CD4-positive, alpha-beta T cell (primary cell): ENCODE data around the gene APOD. TPM values are rescaled to one million over a fixed set of nuclear protein-coding genes. Genes with fewer than 3 reads are reported as not detected.

Source experiments
- ATAC-seq: fragments of 200-7000 bp; cut with Tn5 transposase; one replicate; pipeline ENCODE4 v1.10.0; 2022; ENCODE audit warnings: mild to moderate bottlenecking; ENCODE audit not compliant: poor library complexity
- CTCF ChIA-PET: fragments of 350-600 bp; sonication (Branson Sonifier 250); formaldehyde crosslinking; loops from one replicate; lab custom pipeline; 2021; ENCODE audit warnings: antibody characterized with exemption, inconsistent platforms; lab: Charles Lee
- POLR2A ChIA-PET: fragments of 350-600 bp; sonication (Branson Sonifier 250); formaldehyde crosslinking; loops from one replicate; lab custom pipeline; 2021; ENCODE audit warnings: antibody characterized with exemption, inconsistent platforms; lab: Charles Lee
- DNase-seq, 14 experiments: peaks; one replicate each; pipeline ENCODE4 v3.0.0-alpha.2; 2013 to 2020; ENCODE audit warnings: mixed read lengths in 2 of 14
- H3K27ac ChIP-seq, 2 donors: one replicate each; pipeline versions ENCODE4 v1.5.1 to v1.7.0; 2013; ENCODE audit warnings: low read length in 2 of 2, low read depth in 1 of 2, mild to moderate bottlenecking in 1 of 2
- H3K27me3 ChIP-seq, 2 experiments: 1 replicate in 1 of 2; 2 replicates in 1 of 2; pipeline versions ENCODE4 v1.6.1 to v1.7.0; 2013; ENCODE audit warnings: low read length in 2 of 2, control low read depth in 1 of 2, mild to moderate bottlenecking in 1 of 2, moderate library complexity in 1 of 2; ENCODE audit not compliant: insufficient read depth in 2 of 2, control insufficient read depth in 1 of 2
- H3K36me3 ChIP-seq: one replicate; pipeline ENCODE4 v1.6.1; 2013; ENCODE audit warnings: low read length, control low read depth; ENCODE audit not compliant: insufficient read depth
- H3K4me1 ChIP-seq: one replicate; pipeline ENCODE4 v1.6.1; 2013; ENCODE audit warnings: low read length, control low read depth; ENCODE audit not compliant: insufficient read depth
- H3K4me3 ChIP-seq: one replicate; pipeline ENCODE4 v1.5.1; 2013; ENCODE audit warnings: mild to moderate bottlenecking, low read length, moderate library complexity
- H3K9me3 ChIP-seq, 2 experiments: 1 replicate in 1 of 2; 2 replicates in 1 of 2; pipeline versions ENCODE4 v1.6.1 to v1.7.0; 2013; ENCODE audit warnings: low read length in 2 of 2, mild to moderate bottlenecking in 2 of 2, control low read depth in 1 of 2, moderate library complexity in 1 of 2; ENCODE audit not compliant: control insufficient read depth in 1 of 2, insufficient read depth in 1 of 2
- H3K27ac Mint-ChIP-seq: one replicate; pipeline ENCODE4 v1.8.0; 2020; ENCODE audit warnings: mixed read lengths
- H3K27me3 Mint-ChIP-seq: one replicate; pipeline ENCODE4 v1.8.0; 2021; ENCODE audit warnings: mixed read lengths
- H3K36me3 Mint-ChIP-seq: one replicate; pipeline ENCODE4 v1.8.0; 2021; ENCODE audit warnings: low read depth, mixed read lengths
- H3K4me1 Mint-ChIP-seq: one replicate; pipeline ENCODE4 v1.8.0; 2021; ENCODE audit warnings: low read depth, mixed read lengths
- H3K4me3 Mint-ChIP-seq: one replicate; pipeline ENCODE4 v1.8.0; 2020; ENCODE audit warnings: mild to moderate bottlenecking, mixed read lengths
- H3K9me3 Mint-ChIP-seq: one replicate; pipeline ENCODE4 v1.8.0; 2020; ENCODE audit warnings: mixed read lengths
- CTCF ChIP-seq: fragments of 200-600 bp; IDR thresholded peaks from one replicate; pipeline ENCODE4 v1.8.0; 2022; ENCODE audit warnings: antibody characterized with exemption, mild to moderate bottlenecking
- intact Hi-C, 2 experiments: fragments of 100-400 bp; cut with DNase I in 1 of 2; cut with micrococcal nuclease in 1 of 2; formaldehyde crosslinking; loops; one replicate each; pipeline versions ENCODE4 v1.15.1 to v1.9.0; 2023 to 2025; cut with DNase I, micrococcal nuclease
- total RNA-seq, 174 experiments: library from RNA in 2 of 174; stranded (reverse) in 2 of 174; gene quantifications; one replicate each; pipeline ENCODE4 v1.2.3 and lab custom pipeline; 2021 to 2026

APOD gene
- total RNA-seq, 2 experiments from 2014 or later: not detected

GRCh38 chr3:195582947-195583346, 793 bp downstream of the APOD start:
- Histone ChIP-seq H3K27ac (no peak overlapping the region), H3K36me3 (no peaks in the 10 kb centered on the region), H3K27me3 (no peaks in the 10 kb centered on the region), H3K4me3 (no peak overlapping the region), H3K9me3 (no peaks in the 10 kb centered on the region), H3K4me1 (peaks cover 17% of the 10 kb centered on the region)
- no peaks in the 10 kb centered on the region for H3K27me3 Mint-ChIP-seq
- H3K9me3 Mint-ChIP-seq: no peaks in the 10 kb centered on the region
- intact Hi-C loops: no loop called here
- no peaks in the 10 kb centered on the region for H3K4me1 Mint-ChIP-seq
- H3K36me3 Mint-ChIP-seq: no peaks in the 10 kb centered on the region
- no peak for TF ChIP-seq CTCF
- no peak overlapping the region for H3K27ac Mint-ChIP-seq
- CTCF ChIA-PET: interaction anchor here (1.7 kb wide), 1 partner anchor 15 kb away, joined by 7 read pairs; no protein-coding TSS in a partner anchor
- DNase-seq: no peak
- H3K4me3 Mint-ChIP-seq: no peak overlapping the region
- ATAC-seq: no peak
- POLR2A ChIA-PET: no interaction called here

- no peaks in the 10 kb centered on the region for H3K9me3 ChIP-seq
- H3K36me3 Mint-ChIP-seq: no peaks in the 10 kb centered on the region
- TF ChIP-seq CTCF: no peak
- ATAC-seq (no peak), DNase-seq (no peak)
- no peaks in the 10 kb centered on the region for H3K27me3 Mint-ChIP-seq
- CTCF ChIA-PET: no interaction called here
- POLR2A ChIA-PET: interaction anchor here (0.9 kb wide), 1 partner anchor 14 kb away, joined by 3 read pairs; no protein-coding TSS in a partner anchor
- H3K4me1 Mint-ChIP-seq: no peaks in the 10 kb centered on the region
- intact Hi-C loops: no loop called here
- no peaks in the 10 kb centered on the region for H3K27me3 ChIP-seq
- no peak overlapping the region for H3K27ac Mint-ChIP-seq
- peaks cover under 1% of the 10 kb centered on the region for H3K4me1 ChIP-seq
- H3K9me3 Mint-ChIP-seq: no peaks in the 10 kb centered on the region
- H3K4me3 Mint-ChIP-seq: no peak overlapping the region
- no peak overlapping the region for H3K27ac ChIP-seq
- H3K36me3 ChIP-seq: no peaks in the 10 kb centered on the region
- no peak overlapping the region for H3K4me3 ChIP-seq
These were observed 2.8 kb downstream of the APOD start for GRCh38 chr3:195580744-195581443.

- Mint-ChIP-seq H3K36me3 (no peaks in the 10 kb centered on the region), H3K27ac (no peak overlapping the region), H3K4me1 (no peaks in the 10 kb centered on the region), H3K4me3 (no peak overlapping the region), H3K9me3 (no peaks in the 10 kb centered on the region), H3K27me3 (no peaks in the 10 kb centered on the region)
- ATAC-seq (no peak), DNase-seq (no peak)
- no peak overlapping the region for H3K27ac ChIP-seq
- no peaks in the 10 kb centered on the region for H3K9me3 ChIP-seq
- POLR2A ChIA-PET: no interaction called here
- CTCF ChIA-PET: no interaction called here
- no peak overlapping the region for H3K4me3 ChIP-seq
- no peaks in the 10 kb centered on the region for H3K4me1 ChIP-seq
- intact Hi-C loops: no loop called here
- H3K27me3 ChIP-seq: no peaks in the 10 kb centered on the region
- no peaks in the 10 kb centered on the region for H3K36me3 ChIP-seq
- TF ChIP-seq CTCF: no peak
These were observed 4.5 kb downstream of the APOD start for GRCh38 chr3:195579281-195579680.
